MM.1S (cell line): ENCODE results near the gene TTLL3.

Experiments
- DNase-seq: peaks from one replicate; pipeline ENCODE4 v3.0.0-alpha.2; 2015
- H2AFZ ChIP-seq: fragments of 300-600 bp; sonication (generic); 2 replicates; pipeline ENCODE4 v1.6.0; 2016; ENCODE audit warnings: antibody characterized with exemption, low read length
- H3F3A ChIP-seq: fragments of 300-600 bp; sonication (generic); 2 replicates; pipeline ENCODE4 v1.6.1; 2016; ENCODE audit warnings: mild to moderate bottlenecking, antibody characterized with exemption, low read length, moderate library complexity, mixed read lengths; ENCODE audit not compliant: insufficient read depth
- H3K27ac ChIP-seq: fragments of 300-600 bp; sonication (generic); 2 replicates; pipeline ENCODE4 v1.5.1; 2016; ENCODE audit warnings: mild to moderate bottlenecking, low read length
- H3K27me3 ChIP-seq: fragments of 300-600 bp; sonication (generic); replicated peaks from 2 replicates; pipeline ENCODE4 v1.6.0; 2016; ENCODE audit warnings: low read length; ENCODE audit not compliant: insufficient read depth
- H3K36me3 ChIP-seq: fragments of 300-600 bp; sonication (generic); replicated peaks from 2 replicates; pipeline ENCODE4 v1.6.1; 2016; ENCODE audit warnings: mild to moderate bottlenecking, low read length, mixed read lengths; ENCODE audit not compliant: insufficient read depth
- H3K4me1 ChIP-seq: fragments of 300-600 bp; sonication (generic); 2 replicates; pipeline ENCODE4 v1.6.1; 2016; ENCODE audit warnings: low read length, mixed read lengths
- H3K4me2 ChIP-seq: fragments of 300-600 bp; sonication (generic); 2 replicates; pipeline ENCODE4 v1.6.0; 2016; ENCODE audit warnings: low read depth, low read length
- H3K4me3 ChIP-seq: fragments of 300-600 bp; sonication (generic); 2 replicates; pipeline ENCODE4 v1.5.1; 2016; ENCODE audit warnings: low read length, mixed read lengths
- H3K79me2 ChIP-seq: fragments of 300-600 bp; sonication (generic); 2 replicates; pipeline ENCODE4 v1.6.1; 2016; ENCODE audit warnings: mixed run types, low read length, mixed read lengths
- H3K9ac ChIP-seq: fragments of 300-600 bp; sonication (generic); 2 replicates; pipeline ENCODE4 v1.6.1; 2016; ENCODE audit warnings: low read length, mixed read lengths
- H3K9me2 ChIP-seq: fragments of 300-600 bp; sonication (generic); replicated peaks from 2 replicates; pipeline ENCODE4 v1.6.1; 2016; ENCODE audit warnings: mild to moderate bottlenecking, low read length, mixed read lengths; ENCODE audit not compliant: insufficient read depth
- H3K9me3 ChIP-seq: fragments of 300-600 bp; sonication (generic); replicated peaks from 2 replicates; pipeline ENCODE4 v1.6.1; 2016; ENCODE audit warnings: mild to moderate bottlenecking, low read length, mixed read lengths; ENCODE audit not compliant: insufficient read depth
- H4K20me1 ChIP-seq: fragments of 300-600 bp; sonication (generic); 2 replicates; pipeline ENCODE4 v1.6.1; 2016; ENCODE audit warnings: mild to moderate bottlenecking, low read length, moderate library complexity, mixed read lengths; ENCODE audit not compliant: insufficient read depth
- CTCF ChIP-seq: fragments of 300-600 bp; sonication (generic); IDR thresholded peaks from 2 replicates; pipeline ENCODE4 v1.5.1; 2016; ENCODE audit warnings: antibody characterized with exemption, low read length, mixed read lengths
- EZH2 ChIP-seq: fragments of 300-600 bp; sonication (generic); optimal IDR thresholded peaks from 2 replicates; pipeline ENCODE3; 2017; ENCODE audit warnings: low read depth, mild to moderate bottlenecking, antibody characterized with exemption, low read length, mixed read lengths
- EZH2phosphoT487 ChIP-seq: fragments of 300-600 bp; sonication (generic); IDR thresholded peaks from 2 replicates; pipeline ENCODE4 v1.6.1; 2018; ENCODE audit warnings: antibody characterized with exemption, low read length

Gene TTLL3

GRCh38 chr3:9800529-9800928 is 9.5 kb upstream of the TTLL3 start:
- Histone ChIP-seq H3K9me3 (no peaks in the 10 kb centered on the region), H3K4me2 (no peak overlapping the region), H3K27me3 (no peaks in the 10 kb centered on the region), H3K27ac (no peak overlapping the region), H2AFZ (no peak overlapping the region), H3F3A (no peaks in the 10 kb centered on the region), H4K20me1 (no peaks in the 10 kb centered on the region), H3K79me2 (peaks cover 27% of the 10 kb centered on the region), H3K4me1 (no peaks in the 10 kb centered on the region), H3K9me2 (no peaks in the 10 kb centered on the region), H3K9ac (no peak overlapping the region), H3K4me3 (no peak overlapping the region), H3K36me3 (peaks cover 32% of the 10 kb centered on the region)
- TF ChIP-seq CTCF (no peak; the same call in 1 of the 2 replicates), EZH2phosphoT487 (no peak)
- no peak for DNase-seq

- Histone ChIP-seq H3F3A (peaks cover 3% of the 10 kb centered on the region; the same call in 1 of the 2 replicates), H3K4me2 (no peak overlapping the region), H3K9me3 (no peaks in the 10 kb centered on the region), H3K9me2 (no peaks in the 10 kb centered on the region), H3K4me1 (no peaks in the 10 kb centered on the region), H3K79me2 (no peaks in the 10 kb centered on the region; the same call in 1 of the 2 replicates), H2AFZ (no peak overlapping the region), H4K20me1 (no peaks in the 10 kb centered on the region), H3K27me3 (no peaks in the 10 kb centered on the region), H3K27ac (no peak overlapping the region), H3K9ac (no peak overlapping the region), H3K36me3 (peaks cover 25% of the 10 kb centered on the region), H3K4me3 (no peak overlapping the region)
- TF ChIP-seq EZH2phosphoT487 (no peak), EZH2 (no peak), CTCF (no peak)
- no peak for DNase-seq
Measured at GRCh38 chr3:9803494-9803893, 6.6 kb upstream of the TTLL3 start.

GRCh38 chr3:9804996-9805395 is 5.1 kb upstream of the TTLL3 start:
- no peak overlapping the region for H3K9ac ChIP-seq
- H3K36me3 ChIP-seq = peaks cover 20% of the 10 kb centered on the region; the same call in 1 of the 2 replicates
- no peaks in the 10 kb centered on the region for H3K27me3 ChIP-seq

More at GRCh38 chr3:9804996-9805395, 5.1 kb upstream of the TTLL3 start:
- H3K27ac ChIP-seq = no peak overlapping the region
- no peak for TF ChIP-seq EZH2
- no peak for TF ChIP-seq EZH2phosphoT487
- no peak for TF ChIP-seq CTCF
- H3K9me3 ChIP-seq = no peaks in the 10 kb centered on the region
- no peaks in the 10 kb centered on the region for H3K4me1 ChIP-seq
- no peak overlapping the region for H3K4me3 ChIP-seq
- no peak for DNase-seq
- H2AFZ ChIP-seq = no peak overlapping the region
- peaks cover 11% of the 10 kb centered on the region; the same call in 1 of the 2 replicates for H3F3A ChIP-seq
- no peak overlapping the region for H3K4me2 ChIP-seq
- H4K20me1 ChIP-seq = no peaks in the 10 kb centered on the region
- H3K79me2 ChIP-seq = no peaks in the 10 kb centered on the region
- no peaks in the 10 kb centered on the region for H3K9me2 ChIP-seq
